ENCODE measurements around the gene MSI2. TPM values are rescaled to one million over a fixed set of nuclear protein-coding genes. Genes with fewer than 3 reads are reported as not detected.

MSI2 gene
- total RNA-seq, 1 donor from 2014 or later: 16.8 TPM

DNA sequence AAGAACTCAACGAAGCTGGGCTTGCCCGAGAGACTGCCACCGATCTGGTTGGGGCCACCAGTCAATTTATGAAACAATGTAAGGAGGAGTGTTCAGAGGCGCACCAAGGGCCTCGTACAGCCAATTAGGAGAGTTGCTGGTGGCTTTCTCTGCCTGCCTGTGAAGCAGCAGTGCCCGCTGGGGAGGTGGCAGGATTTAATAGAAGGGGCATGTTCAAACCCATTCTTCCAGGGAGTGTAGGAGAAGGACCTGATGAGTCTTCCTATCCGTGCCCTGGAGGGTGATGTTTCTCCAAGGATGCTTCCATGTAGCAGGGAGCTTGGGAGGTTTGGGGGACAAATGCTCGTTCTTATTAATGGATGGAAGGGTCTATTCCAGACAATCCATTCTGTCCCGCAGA, 310.4 kb downstream of the MSI2 start:
- no peak for DNase-seq

DNA sequence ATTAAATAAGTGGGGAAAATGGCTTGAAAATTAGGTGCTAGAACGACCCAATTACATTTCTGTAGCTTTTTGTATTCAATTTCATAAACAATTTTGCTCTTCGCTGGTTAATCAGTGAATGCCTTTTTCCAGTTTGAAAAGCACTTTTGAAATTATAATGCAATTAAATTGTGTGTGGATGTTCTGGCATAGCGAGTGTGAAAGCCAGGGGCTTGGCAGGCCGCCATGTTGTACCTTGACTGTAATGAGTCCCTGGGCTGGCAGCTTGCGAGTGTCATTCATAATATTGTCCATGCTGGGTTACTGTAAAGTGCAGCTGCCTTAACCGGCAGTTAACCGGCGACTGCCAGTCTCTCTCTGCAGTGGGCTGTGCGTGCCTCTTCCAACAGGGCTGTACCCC, 310.9 kb downstream of the MSI2 start:
- no peak for DNase-seq

DNA sequence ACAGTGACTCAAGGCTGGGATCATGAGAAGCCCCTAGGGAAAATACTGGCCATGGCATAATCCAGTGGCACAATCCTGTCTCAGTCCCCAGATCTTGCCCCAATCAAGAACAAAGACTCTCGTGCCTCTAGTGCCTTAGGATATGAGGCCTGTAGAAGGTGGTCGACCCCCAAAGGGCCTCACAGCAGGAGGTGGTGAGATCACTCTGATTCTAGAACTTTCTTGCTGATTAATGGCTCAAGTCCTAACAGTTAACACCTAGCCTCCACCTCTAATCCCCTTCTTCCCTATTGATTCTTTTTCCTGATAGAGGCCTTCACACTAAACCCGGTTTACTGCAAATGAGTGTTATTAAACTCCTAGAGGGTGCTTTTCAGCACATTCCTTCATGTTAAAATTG, 312.0 kb downstream of the MSI2 start:
- DNase-seq: no peak

DNA sequence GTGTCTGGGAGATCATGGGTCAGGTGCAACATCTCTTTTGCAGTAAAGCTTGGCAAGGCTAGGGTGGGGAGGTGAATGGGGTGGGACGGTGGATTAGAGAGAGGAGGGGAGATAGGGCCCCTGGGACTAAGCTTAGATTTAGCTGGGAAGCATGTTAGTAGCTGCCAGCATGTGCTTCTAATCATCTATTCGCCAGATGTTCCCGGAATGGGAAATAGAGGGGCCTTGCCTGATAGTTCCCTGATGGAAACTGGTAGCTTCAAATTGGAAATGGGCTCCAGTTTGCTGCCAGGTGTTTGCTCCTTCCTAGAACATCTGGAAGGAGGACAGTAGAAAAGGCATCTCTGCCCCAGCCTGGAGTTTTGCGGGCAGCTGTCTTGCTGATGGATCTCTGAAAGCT, 312.7 kb downstream of the MSI2 start:
- no peak for DNase-seq

DNA sequence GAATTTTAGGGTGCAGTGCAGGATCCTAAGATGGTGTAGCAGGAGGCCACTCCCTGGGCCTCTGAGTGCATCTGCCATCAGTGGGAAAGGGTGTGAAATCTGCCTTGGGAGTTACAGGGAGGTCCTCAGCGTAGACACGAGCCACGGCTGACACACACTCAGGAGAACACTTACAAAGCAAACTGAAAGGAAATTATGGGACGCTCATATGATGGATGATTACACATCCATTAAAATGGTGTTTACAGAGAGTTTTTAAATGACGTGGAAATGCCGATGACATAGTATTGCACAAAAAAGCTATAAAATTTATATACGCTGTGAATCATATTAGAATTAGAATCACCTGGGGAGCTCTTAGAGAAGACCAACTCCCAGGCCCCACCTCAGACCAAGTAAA, 313.5 kb downstream of the MSI2 start:
- no peak for DNase-seq

DNA sequence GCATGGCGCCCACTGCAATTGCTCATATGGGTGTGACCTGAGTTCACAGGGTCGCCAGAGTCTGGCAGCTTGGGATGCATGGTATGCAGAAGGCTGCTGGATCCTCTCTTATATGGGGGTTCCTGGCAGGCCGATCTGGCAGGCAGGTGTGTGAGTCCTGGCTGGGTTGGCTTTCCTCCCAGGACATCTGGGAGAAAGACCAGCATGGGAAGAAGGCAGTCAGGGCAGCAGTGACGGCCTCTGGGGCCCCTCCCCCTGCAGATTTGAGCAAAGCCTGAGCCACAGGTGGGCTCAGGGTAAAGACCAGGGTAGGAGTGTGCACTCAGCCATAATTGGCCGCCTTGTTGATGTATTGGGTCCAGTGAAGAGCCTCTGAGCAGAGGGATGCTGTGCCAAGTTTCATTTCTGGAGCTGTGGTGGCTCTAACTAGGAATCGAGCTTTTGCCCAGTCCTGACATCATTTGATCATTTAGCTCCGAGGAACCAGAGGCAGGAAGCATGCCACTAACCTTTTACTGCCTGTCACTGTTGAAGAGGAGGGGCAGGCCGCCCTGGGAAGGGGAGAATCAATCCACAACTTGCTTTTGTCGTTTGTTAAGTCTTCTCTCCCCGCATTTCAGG, 314.5 kb downstream of the MSI2 start:
- DNase-seq: no peak

DNA sequence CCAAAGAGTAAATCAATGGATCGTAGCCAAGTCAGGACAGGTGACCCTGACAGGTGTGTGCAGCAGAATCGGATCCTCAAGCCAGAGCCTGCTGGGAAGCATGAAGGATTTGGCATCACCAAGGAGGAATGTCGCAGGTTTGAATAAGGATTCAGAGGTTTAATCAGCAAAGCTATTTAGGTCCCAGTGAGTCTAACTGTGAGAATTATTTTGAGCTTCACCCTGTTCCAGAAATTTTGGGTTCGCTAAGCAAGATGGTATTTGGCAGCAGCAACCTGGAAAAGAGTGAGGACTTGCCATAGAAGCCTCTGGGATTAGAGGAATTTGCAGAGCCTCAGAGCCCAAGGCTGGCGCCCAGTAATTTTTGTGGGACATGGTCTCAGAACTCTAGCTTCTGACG, 315.7 kb downstream of the MSI2 start:
- DNase-seq: no peak

DNA sequence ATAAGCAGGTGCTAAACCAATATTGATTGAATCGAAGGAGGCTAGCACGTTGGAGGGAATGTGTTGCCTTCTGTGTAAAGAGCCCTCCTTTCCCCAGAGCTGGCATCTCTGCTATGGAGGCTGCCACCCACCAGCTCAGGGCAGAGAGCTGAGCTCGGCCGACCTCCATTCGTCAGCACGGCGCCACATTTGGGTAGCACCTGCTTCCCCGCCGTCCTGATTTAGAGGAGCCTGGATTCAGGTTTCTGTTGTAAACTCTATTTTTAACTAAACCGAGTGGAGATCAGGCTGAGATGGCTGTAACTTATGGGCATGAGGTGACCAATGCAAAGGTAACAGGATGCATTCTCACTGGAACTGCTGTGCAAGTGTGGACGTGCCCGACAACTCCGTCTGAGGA, 316.3 kb downstream of the MSI2 start:
- no peak for DNase-seq

DNA sequence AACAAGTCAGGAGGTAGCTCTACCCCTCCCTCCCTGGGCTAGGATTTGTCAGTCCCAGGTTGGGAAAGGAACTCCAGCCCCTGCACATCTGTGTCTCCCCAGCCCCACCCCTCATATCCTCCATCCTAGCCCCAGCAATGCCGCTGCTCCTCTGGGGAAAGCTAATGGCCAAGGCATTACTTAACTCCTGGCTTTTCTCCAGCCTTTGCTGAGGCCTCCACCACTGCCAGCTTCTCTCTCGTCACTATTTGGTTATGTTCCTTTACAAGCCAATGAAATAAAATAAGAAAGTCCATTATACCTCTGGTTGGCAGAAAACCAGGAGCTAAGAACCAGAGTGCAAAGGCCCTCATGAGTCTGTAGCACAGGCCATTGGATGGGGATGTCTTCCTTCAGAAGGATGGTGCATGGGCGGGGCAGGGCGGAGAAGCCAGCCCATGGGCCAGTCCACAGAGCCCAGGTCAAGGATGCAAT, 317.8 kb downstream of the MSI2 start:
- no peak for DNase-seq

DNA sequence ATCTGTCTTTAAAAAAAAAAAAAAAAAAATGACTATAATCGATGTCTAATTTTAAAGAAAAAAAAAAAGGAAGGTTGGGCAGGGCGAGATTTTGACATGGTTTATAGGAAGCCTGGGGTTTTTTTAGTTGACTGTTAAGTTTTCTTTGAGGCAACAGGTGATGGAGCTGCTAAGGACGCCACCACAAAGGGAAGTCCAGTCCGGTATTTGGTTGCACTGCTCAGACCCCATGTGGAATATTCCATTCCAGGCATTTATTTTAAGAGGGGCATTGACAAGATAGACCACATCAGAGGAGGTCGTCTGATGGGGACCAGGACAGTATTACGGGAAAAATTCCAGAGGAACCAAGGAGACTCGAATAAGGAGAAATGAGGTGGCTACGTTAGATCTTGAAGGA, 320.4 kb downstream of the MSI2 start:
- no peak for DNase-seq

DNA sequence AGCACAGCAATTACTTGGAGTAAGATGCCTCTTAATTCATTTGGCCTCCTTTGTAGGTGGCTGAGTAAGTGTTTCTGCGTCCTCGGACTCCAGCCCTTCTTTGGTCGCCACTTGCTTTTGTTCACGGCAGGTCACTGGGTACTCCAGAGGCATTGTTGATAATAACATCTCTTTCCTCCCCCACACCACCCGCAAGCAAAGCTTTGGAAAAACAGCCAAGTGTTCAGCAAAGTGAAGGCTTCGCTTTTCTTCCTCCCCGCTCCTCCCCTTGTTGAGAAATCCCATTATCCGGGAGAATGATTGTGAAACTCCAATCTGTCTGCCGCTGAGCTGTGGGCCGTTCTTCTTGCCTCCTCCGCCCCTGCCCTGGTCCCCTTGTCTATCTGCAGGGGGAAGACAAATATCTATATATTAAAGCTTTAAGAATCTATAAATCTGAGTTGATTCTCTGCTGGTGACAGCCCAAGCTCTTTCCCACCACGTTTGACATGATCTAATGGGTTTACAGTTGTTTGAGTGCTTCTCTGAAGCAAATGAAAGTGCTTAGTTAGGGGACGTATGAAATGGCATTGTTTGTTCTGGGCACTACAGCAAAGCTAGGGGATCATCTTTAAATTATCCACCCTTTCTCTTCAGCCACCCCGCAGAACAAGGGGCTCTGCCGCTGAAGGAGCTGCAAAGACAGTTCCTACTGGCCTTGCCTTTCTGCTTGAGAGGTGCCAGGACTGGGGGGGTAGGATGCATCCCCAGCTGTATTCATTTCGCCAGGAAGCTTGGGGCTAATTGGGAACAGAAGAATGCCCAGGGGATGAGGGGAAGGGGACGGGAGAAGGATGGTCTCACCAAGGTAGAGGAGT, 321.7 kb downstream of the MSI2 start:
- no peak for DNase-seq

DNA sequence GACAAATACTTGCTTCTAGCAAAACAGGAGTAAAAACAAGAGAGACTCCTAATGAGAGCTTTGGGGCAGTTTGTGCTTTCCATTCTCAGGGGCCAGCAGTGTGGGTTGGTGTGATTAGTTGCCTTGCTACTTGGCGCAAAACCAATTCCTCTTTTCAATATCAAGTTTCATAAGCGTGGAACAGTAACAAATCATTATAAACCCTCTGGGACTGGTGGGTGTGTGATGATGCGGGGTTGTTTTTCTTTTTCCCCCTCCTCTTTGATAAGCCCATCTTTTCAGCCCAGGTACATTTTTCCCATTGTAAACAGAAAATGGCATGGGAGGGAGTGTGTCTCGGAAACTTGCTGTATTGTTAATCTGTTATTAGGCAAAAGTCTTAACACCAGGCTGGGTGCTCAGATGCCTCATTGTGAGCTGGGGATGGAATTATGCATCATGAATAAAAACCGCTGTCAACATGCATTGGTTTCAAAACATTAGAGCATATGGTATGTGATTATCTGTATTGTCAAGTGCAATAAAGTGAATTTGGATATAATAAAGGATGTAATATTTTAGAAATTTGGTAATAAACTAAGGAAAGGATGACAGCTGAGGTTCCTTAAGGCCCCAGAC, 322.4 kb downstream of the MSI2 start:
- DNase-seq: no peak

DNA sequence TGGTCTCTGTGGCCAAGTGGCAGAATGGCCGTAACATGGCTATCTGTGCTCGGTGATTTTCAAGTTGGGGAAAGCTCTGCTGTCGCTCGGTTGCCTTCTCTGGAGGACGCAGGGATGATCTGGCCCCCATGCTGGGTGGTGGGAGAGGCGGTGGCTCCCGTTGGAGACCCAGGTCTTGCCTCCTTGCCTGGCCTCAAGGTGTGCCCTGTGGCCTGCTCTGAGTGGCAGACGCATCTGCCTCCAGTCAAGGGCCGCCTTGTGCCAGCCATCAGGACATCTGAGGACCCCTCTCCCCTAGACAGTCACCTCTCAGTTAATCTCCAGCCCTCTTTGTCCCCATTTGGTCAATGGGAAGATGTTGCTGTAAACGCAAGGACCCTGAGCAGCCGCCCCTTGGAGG, 322.9 kb downstream of the MSI2 start:
- no peak for DNase-seq

DNA sequence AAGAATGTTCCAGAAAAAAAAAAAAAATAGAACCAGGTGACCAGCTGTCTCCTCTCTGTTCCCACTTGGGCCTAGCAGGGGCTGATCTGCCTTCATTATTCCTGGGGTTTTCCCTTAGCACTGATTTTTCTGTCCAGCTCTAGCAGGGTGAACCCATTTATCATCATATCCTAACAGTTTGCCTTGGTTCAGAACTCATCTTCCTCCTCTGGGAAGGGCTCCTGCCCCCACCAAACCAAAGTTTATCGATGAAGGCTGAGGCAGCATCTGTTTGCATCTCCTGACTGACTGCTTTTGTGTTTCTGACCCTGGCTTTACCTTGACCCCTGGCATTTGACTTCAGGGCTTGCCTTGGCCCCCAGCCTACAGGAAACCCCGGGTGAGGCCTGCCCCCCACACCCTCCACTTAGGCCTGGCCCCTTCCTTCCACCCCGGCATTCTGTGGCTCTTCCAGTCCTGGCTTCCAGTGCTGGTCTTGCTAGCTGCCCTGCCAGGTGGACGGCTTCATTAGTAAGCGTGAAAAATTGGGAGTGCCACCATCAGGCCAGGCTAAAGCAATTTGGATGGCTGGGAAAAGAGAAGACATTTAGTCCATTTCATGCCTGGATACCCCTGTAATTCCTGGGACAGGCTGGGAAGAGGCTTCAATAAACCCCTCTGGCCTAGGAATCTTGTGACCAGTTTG, 323.9 kb downstream of the MSI2 start:
- DNase-seq: no peak

DNA sequence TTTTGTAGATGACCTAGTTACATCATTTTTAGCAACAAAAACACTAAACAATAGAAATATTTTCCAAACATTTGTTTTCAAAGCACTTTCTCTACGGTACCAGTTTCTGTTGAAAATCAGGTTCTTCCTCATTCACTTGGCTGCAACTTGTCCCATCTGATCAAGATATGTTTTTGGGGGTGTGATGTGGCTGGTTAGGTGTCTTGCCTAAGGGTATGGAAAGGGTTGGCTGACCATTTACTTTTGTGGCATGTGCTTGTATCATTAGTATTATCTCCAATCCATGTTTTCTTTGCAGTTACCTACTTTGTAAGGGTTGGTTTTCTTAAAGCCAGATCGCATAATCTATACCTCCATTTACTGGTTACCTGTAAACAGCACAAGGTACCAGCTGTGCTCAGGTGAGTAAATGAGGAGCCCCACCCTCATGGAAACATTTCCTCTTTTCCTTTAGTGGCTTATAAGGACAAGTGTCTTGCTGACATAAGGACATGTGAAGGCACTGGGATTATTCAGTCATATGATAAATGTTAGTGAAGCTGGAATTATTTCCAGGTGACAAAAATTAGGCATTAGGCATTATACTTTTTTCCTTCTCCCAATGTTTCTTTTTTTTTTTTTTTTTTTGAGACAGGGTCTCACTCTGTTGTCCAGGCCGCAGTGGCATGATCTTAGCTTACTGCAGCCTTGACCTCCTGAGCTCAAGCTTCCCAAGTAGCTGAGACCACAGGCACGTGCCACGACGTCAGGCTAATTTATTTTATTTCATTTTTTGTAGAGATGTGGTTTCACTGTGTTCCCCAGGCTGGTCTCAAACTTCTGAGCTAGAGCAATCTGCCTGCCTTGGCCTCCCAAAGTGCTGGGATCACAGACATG, 326.8 kb downstream of the MSI2 start:
- DNase-seq: no peak

DNA sequence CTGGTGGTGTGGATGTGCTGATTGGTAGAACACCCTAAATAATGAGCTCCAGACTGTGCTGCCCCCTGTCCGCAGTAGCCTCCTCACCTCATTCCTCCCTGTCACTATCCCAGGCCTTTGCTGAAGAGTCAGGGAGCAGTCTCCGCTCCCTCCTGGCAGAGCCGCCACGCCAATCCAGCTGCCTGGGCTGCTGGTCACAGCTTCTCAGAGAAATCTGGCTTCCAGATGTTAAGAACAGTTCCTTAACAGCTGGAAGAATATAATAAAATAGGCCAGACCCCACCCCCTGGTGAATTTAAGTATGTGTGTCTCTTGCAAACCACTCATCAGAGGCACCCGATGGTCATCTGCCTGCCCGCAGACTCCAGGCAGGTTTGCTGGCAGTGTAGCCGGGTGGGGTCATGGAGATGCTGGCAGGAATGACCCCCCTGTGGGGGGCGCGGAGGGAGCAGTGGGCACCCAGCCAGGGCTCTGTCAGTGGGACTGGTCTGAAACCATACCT, 327.8 kb downstream of the MSI2 start:
- DNase-seq: no peak

DNA sequence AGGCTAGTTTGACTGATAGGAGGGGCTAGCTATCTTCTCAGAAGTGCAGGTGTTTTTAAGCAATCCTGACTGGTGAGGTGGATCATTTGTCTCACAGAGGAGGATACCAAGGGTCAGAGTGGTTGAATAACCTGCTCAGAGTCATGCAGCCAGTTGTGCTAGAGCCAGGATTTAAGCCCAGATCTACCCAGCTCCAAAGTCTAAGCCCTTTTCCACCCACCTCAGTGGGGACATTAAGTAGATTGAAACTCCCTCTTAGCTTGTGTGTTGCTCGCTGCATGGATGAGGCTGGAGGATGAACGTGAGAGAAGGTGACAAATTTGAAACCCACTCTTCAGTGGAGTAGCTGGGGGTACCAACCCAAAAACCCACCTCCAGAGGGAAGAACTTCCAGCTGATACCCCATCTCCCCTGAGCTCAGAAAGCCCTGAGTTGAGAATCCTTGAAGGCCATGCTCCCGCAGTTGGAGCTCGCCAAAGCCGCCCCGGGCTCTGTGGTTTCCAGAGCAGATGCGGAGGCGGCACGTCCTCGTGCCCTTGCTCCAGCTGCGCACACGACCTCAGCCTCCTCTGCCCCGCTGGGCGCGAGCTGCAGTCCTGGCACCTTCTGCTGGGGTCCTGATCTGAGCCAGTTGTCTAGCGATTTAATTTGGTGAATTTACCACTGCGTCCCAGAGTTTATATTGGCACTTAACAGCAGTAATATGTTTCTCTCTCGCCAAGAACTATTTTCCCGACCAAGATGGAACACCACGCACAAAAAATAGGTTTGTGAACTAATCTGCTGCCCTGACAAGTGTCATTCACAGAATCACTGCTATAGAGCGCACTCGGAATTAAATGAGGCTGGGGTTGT, 329.2 kb downstream of the MSI2 start:
- no peak for DNase-seq

DNA sequence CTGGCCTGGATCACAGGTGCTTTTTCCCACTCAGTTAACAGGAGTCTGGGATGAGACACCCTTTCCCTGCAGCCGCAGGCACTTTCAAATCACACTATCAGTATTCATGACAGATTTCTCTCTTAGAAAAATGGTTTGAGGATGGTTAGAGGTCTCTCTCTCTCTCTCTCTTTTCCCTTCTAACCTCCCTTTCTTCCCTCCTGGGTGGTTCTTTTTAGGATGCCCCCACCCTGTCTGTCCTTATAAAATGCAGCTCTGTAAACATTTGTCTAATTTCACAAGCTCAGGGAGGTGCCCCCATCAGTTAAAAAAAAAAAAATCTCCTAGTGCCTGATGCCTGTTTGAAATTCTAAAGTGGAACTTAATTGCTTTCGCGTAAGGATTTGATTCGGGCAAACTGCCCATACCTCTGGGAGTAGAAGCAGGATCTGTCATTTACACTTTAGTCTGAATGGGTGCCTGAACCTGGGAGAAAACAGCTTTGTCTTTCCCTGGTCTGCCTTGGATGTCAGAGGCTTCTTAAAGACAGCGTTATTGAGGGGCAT, 329.9 kb downstream of the MSI2 start:
- no peak for DNase-seq

DNA sequence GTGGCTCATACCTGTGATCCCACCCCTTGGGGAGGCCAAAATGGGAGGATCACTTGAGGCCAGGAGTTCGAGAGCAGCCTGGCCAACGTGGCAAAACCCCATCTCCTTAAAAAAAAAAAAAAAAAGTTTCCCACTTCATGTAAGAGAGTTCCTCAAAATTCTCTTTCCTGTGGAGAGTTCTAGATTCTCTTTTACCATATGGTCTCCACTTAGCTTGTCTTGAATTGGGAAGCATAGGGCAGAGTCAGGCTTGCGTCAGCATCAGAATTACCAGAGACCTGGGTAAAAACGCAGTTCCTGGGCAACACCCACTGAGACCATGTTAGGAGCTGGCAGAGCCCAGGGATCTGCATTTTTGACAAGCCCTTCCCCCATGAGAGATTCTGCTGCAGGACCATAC, 330.4 kb downstream of the MSI2 start:
- no peak for DNase-seq

DNA sequence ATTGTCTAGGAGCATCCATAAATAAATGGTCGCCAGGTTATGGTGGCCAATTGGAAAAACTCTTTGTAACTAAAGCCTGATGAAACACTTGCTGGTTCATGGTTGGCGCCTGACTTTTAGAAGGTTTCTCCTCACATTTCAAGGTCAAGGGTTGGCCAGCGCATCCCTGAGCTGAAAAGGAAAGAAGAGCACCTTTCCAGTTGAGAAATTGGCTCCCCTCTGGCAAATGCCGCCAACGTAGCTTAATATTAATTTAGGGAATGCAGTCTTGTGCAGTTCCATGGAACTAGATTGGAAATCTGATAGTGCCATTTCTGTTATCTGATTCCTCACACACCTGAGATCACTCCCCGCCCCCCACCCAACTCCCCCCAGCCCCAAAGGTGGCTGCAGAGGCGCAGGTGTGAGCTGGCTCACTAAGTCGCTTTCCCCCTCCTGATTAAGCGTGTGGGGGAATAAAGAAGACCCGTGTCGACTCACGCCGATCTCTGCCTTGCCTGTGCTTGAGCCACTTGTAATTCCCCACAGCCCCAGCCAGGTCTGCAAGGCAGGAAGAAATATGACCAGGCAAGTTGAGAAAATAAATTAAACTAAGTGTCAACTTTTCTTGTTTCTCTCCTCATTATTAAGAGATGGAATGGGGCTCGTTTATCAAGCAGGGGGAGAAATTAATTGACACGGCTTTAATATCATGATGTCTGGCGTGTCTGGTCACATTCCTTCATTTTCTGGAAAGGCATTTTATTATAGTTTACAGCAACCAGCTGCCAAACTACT, 331.1 kb downstream of the MSI2 start:
- DNase-seq: no peak

Data from dermis blood vessel endothelial cell (primary cell).